AG09309 (cell line): ENCODE data around the gene FAM25A.
A peak's percentile ranks its signal among the peaks of the same experiment; 100 is the strongest.
"Not testable (repeated sequence)": the region's sequence is repeated elsewhere in the genome, so short reads cannot be mapped to it uniquely, and the experiment has no call there.

Source experiments
- DNase-seq: peaks from one replicate; pipeline ENCODE4 v3.0.0-alpha.2; 2010; ENCODE audit warnings: low read depth
- H3K4me3 ChIP-seq: 2 replicates; pipeline ENCODE4 v1.5.1; 2011; ENCODE audit warnings: mild to moderate bottlenecking, low read depth, low read length, moderate library complexity; ENCODE audit not compliant: control insufficient read depth
- CTCF ChIP-seq: IDR thresholded peaks from 2 replicates; pipeline ENCODE4 v1.5.1; 2011; ENCODE audit warnings: mild to moderate bottlenecking, low read depth, low read length, inconsistent platforms; ENCODE audit not compliant: insufficient read depth, control insufficient read depth; ENCODE audit errors: missing control alignments

FAM25A gene

GRCh38 chr10:87020056-87020455 lies at the start of gene FAM25A:
Gene FAM25A, plus strand, starts transcription at chr10:87020294. Its CDS starts 31 bp downstream, at chr10:87020325.
- not testable (repeated sequence) for DNase-seq, H3K4me3 ChIP-seq

GRCh38 chr10:86970982-86971231 lies 49.2 kb upstream of the FAM25A start:
- DNase-seq = no peak
- H3K4me3 ChIP-seq = peak overlapping the region; percentile 70
- no peak for TF ChIP-seq CTCF

GRCh38 chr10:86971232-86971991 lies 48.7 kb upstream of the FAM25A start:
- H3K4me3 ChIP-seq = peak overlapping the region; percentile 70

GRCh38 chr10:86972613-86973380 lies 47.3 kb upstream of the FAM25A start:
- no peak for TF ChIP-seq CTCF
- no peak for DNase-seq
- no peak overlapping the region for H3K4me3 ChIP-seq

More at GRCh38 chr10:86971232-86971991, 48.7 kb upstream of the FAM25A start:
- DNase-seq = peak; percentile 82
- TF ChIP-seq CTCF = no peak

GRCh38 chr10:86974484-86974883 lies 45.6 kb upstream of the FAM25A start:
- TF ChIP-seq CTCF = no peak
- no peak overlapping the region for H3K4me3 ChIP-seq
- DNase-seq = no peak

- H3K4me3 ChIP-seq = no peak overlapping the region
- TF ChIP-seq CTCF = no peak
- DNase-seq = no peak
These were observed 43.6 kb upstream of the FAM25A start for GRCh38 chr10:86976362-86977056.

- not testable (repeated sequence) for H3K4me3 ChIP-seq, DNase-seq
These were observed 41.6 kb upstream of the FAM25A start for GRCh38 chr10:86978457-86978856.
